GM10266 (cell line): Measurements from ENCODE around the gene PRDX5.
A peak's percentile ranks its signal among the peaks of the same experiment; 100 is the strongest.

Source experiments
- DNase-seq: peaks from one replicate; pipeline ENCODE4 v3.0.0; 2012; ENCODE audit errors: extremely low spot score
- CTCF ChIP-seq: IDR thresholded peaks from 2 replicates; pipeline ENCODE4 v1.5.1; 2012; ENCODE audit warnings: mild to moderate bottlenecking, low read depth; ENCODE audit not compliant: control insufficient read depth, insufficient read depth; ENCODE audit errors: missing control alignments

Gene PRDX5

GRCh38 chr11:64324692-64325469 lies 7.0 kb downstream of the PRDX5 start:
- no peak for TF ChIP-seq CTCF
- DNase-seq = no peak

- DNase-seq = no peak
- TF ChIP-seq CTCF = no peak
These were observed 9.5 kb downstream of the PRDX5 start for GRCh38 chr11:64327375-64327774.

GRCh38 chr11:64327993-64328392 lies 10.1 kb downstream of the PRDX5 start:
- TF ChIP-seq CTCF = no peak
- no peak for DNase-seq

GRCh38 chr11:64330888-64331287 lies 13.0 kb downstream of the PRDX5 start:
- TF ChIP-seq CTCF = no peak
- no peak for DNase-seq

- TF ChIP-seq CTCF = peak; percentile 77
- DNase-seq = peak; percentile 73
These were observed 13.8 kb downstream of the PRDX5 start for GRCh38 chr11:64331569-64332371.

GRCh38 chr11:64333556-64333955 lies 15.6 kb downstream of the PRDX5 start:
- no peak for DNase-seq
- TF ChIP-seq CTCF = no peak
